Mucosa of stomach (tissue), 1 donor: ENCODE data around the gene FARP2.
"Not testable (repeated sequence)": the region's sequence is repeated elsewhere in the genome, so short reads cannot be mapped to it uniquely, and the experiment has no call there.

Source experiments
- H3K27me3 ChIP-seq: one replicate; pipeline ENCODE4 v1.7.0; 2013; ENCODE audit warnings: mild to moderate bottlenecking, low read length; ENCODE audit not compliant: control insufficient read depth, insufficient read depth
- H3K36me3 ChIP-seq: one replicate; pipeline ENCODE4 v1.7.0; 2013; ENCODE audit warnings: low read length; ENCODE audit not compliant: control insufficient read depth, insufficient read depth
- H3K4me1 ChIP-seq: one replicate; pipeline ENCODE4 v1.7.0; 2013; ENCODE audit warnings: mild to moderate bottlenecking, low read length; ENCODE audit not compliant: control insufficient read depth, insufficient read depth
- H3K4me3 ChIP-seq: one replicate; pipeline ENCODE4 v1.7.0; 2013; ENCODE audit warnings: low read length
- H3K9ac ChIP-seq: one replicate; pipeline ENCODE4 v1.7.0; 2013; ENCODE audit warnings: mild to moderate bottlenecking, low read length, moderate library complexity
- H3K9me3 ChIP-seq: one replicate; pipeline ENCODE4 v1.7.0; 2013; ENCODE audit warnings: mild to moderate bottlenecking, low read length, moderate library complexity; ENCODE audit not compliant: control insufficient read depth
- donor health status: Pancreatic carcinoma.

FARP2 gene

DNA sequence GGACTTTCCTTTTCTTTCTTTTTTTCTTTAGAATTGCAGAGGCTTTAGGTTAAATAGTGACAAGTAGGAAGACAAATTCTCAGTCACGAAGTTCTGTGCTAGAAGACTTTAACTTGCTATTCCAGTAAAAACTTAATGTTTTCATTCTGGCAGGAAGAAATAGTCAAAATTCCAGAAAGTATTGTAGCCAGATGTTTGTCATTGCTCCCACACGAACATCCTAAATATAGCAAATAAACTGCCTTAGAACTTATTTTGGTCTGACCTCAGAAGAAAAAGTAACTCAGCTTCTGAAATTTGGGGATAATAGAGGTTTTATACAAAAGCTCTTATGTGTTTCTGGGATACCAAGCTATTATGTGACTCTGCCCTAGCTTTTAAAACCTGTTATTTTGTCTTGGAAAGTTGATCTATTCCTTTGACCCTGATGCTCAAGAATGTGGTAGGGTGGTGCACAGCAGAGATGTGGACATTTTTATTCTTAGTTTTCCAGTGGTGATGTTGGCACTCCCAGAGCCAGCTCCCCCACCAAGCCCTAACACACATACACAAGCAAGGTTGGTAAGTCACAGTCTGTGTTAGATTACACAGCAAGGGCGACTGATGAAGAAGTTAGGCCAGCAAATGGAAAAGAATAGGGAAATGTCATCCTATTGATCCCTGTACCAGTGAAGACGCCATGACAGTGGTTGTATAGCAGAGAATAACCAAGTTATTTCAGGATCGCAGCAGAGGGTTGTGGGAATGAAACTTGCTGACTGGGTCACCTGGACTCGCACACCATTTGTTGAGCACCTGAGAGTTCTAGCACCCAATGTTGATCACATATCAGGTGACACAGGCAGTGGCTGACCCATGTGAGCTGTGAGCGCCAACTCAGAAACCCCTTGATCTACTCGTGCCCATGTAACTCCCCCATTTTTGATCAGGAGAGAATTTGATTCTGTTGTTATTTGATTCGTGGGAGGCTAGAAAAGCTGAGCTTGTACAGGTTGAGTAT is 23.7 kb downstream of the FARP2 start:
- Histone ChIP-seq H3K4me3 (no peak overlapping the region), H3K36me3 (peaks cover 5% of the 10 kb centered on the region), H3K9me3 (no peaks in the 10 kb centered on the region), H3K4me1 (peaks cover 39% of the 10 kb centered on the region), H3K27me3 (no peaks in the 10 kb centered on the region), H3K9ac (no peak overlapping the region)

DNA sequence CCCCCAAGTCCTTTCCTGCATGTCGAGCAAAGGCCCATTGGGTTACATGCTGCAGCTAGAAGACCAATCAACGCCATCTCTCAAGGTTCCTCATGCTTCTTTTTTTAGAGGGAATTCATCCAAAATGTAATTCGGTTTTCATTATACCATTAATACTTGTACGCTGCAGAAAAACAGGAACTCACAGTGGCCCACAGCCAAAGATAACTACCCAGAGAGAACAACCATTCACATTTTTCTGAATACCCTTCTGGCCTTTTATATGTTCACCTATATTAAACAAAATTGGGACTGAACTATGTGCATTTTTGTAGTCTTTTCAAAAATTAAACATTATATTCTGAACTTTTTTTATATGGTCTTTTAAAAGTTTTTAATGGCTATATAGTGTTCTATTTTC is 25.8 kb downstream of the FARP2 start:
- Histone ChIP-seq H3K27me3 (no peaks in the 10 kb centered on the region), H3K36me3 (peaks cover 5% of the 10 kb centered on the region), H3K4me3 (no peak overlapping the region), H3K4me1 (peaks cover 20% of the 10 kb centered on the region), H3K9ac (no peak overlapping the region), H3K9me3 (no peaks in the 10 kb centered on the region)

DNA sequence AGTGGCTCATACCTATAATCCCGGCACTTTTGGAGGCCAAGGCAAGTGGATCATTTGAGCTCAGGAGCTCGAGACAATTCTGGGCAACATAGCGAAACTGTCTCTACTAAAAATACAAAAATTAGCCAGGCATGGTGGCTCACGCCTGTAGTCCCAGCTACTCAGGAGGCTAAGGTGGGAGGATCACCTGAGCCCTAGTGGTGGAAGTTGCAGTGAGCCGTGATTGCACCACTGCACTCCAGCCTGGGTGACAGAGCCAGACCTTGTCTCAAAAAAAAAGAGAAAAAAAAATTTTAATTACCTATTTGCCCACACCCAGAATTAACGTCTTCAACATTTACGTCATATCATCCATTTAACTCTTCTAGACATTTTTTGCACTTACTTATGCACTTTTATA is 29.4 kb downstream of the FARP2 start:
- not testable (repeated sequence) for H3K9ac ChIP-seq, H3K36me3 ChIP-seq, H3K9me3 ChIP-seq, H3K4me1 ChIP-seq, H3K27me3 ChIP-seq, H3K4me3 ChIP-seq

DNA sequence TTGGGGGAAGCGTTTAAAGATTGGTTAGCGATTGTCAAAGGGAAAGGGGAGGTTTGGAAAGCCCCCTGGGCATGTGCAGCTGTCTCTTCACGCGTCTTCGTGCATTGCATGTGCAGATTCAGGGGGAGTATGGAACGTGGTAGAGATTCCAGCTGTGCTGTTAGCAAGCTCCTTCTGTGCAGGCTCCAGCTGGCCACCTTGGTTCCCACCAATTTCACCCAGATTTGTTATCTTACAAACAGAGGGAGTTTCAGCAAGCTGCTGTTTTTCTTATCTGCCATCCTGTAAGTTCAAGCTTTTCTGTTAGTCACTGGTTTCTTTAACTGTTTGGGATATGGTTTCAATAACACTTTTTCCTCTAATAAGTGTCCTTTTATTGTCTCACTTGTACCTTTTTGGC is 30.4 kb downstream of the FARP2 start:
- no peak overlapping the region for H3K4me3 ChIP-seq

DNA sequence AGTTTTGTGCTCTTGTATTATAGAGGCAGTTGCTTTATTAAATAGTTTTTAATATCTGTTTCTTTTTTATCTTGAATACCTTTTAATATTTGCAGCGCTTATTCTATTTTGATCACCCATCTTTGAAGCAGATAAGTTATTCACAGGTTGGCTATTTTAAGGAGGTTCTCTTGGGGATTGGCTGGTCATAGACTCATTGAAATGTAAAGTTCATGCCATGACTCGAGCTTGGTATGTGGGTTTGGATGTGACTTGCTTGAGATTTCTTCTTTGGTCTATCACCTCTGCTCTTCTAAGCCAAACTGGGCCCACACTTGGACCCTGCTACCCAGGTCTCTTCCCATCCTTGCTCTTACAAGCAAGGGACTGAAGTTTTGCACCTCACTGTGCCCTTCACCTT is 33.6 kb downstream of the FARP2 start:
- Histone ChIP-seq H3K36me3 (no peaks in the 10 kb centered on the region), H3K9ac (no peak overlapping the region), H3K27me3 (no peaks in the 10 kb centered on the region), H3K9me3 (no peaks in the 10 kb centered on the region), H3K4me1 (peaks cover 5% of the 10 kb centered on the region), H3K4me3 (no peak overlapping the region)

More for the DNA sequence above, 30.4 kb downstream of the FARP2 start:
- peaks cover 5% of the 10 kb centered on the region for H3K36me3 ChIP-seq
- H3K27me3 ChIP-seq, result no peaks in the 10 kb centered on the region
- H3K9me3 ChIP-seq, result no peaks in the 10 kb centered on the region
- H3K9ac ChIP-seq, result no peak overlapping the region
- peaks cover 4% of the 10 kb centered on the region for H3K4me1 ChIP-seq

DNA sequence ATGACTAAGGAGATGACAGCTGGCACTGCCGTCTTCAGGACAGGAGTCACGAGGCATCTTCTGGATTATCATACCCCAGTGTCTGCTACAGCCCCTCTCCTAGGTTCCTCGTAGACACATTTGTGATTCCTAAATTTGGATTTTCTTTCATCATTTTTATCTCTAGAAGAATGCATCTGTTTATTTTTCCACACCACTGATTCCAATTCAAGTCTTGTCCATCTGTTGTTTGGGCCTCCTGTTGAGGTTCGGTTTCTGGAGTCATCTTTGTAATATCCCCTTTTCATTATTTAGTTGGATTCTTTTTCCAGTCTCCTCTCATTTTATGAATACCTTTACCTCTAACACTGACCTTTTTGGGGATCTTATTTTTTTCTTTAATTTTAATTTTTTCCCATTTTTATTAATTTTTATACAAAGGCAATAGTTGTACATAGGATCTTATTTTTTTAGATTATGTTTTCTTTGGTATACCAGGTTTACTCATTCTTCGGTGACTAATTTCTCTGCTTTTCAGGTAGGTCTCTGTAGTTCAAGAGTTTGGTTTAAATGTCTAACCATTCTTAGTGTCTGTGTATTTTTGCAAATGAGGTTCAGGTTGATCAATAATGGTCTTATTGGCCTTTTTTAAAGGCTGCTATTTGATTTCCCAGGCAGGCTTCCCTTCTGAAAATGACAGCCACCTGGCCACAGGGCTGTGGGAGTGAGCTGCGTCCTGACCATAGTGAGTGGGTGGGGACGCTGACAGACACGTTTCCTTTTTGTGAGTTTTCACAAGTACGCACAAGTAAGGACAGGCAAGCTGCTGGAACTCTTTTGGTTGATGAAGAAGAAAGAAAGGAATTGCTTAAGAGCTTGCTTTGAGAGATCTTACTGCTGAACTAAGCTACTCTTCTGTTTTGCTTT is 34.5 kb downstream of the FARP2 start:
- Histone ChIP-seq H3K36me3 (no peaks in the 10 kb centered on the region), H3K9me3 (no peaks in the 10 kb centered on the region), H3K4me1 (peaks cover 5% of the 10 kb centered on the region), H3K4me3 (no peak overlapping the region), H3K27me3 (no peaks in the 10 kb centered on the region), H3K9ac (no peak overlapping the region)

DNA sequence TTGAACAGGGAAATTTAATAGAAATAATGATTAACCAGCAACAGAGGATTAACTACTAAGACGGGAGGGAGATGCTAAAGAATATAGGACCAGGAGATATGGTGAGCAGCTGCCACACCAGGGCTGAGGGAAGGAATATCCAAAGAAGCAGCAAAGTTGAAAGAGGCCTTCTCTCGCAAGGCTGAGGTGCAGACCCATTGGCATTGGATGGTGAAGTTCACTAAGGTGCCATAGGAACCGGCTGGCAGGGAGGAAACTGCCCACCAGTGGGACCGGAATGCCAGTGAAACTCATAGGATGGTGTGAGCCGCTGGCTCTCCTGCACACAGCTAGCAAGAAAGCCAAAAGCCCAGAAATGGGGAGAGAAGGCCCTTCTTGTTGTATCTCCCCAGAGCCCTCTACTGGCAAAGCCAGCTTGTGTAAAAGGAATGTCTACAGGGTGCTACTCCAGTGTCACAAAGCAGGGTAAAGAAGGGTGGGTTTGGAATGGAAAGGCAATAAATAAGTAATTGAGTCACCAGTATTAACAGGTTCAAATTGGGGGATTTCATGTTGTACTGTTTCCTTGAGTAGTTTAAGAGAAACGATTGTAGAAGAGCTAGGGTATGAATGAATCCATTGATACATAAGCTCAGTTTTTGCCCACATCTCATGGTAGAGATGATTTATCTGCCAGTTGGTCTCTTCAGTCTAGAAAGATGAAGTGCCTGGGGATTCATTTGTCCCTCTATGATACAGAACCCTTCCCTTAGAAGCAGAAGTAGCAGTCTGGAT is 36.0 kb downstream of the FARP2 start:
- Histone ChIP-seq H3K36me3 (no peaks in the 10 kb centered on the region), H3K4me3 (no peak overlapping the region), H3K4me1 (peaks cover 5% of the 10 kb centered on the region), H3K9me3 (no peaks in the 10 kb centered on the region), H3K9ac (no peak overlapping the region), H3K27me3 (no peaks in the 10 kb centered on the region)

DNA sequence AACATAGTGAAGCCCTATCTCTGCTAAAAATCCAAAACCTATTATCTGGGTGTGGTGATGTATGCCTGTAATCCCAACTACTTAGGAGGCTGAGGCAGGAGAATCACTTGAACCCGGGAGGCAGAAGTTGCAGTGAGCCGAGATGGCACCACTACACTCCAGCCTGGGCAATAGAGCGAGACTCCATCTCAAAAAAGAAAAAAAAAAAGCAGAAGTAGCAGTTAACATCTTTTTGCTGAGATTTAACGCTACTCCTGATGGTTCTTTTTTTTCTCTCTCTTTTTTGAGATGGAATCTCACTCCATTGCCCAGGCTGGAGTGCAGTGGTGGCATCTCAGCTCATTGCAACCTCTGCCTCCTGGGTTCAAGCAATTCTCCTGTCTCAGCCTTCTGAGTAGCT is 36.7 kb downstream of the FARP2 start:
- not testable (repeated sequence) for H3K4me3 ChIP-seq, H3K4me1 ChIP-seq, H3K27me3 ChIP-seq, H3K9ac ChIP-seq, H3K9me3 ChIP-seq, H3K36me3 ChIP-seq

DNA sequence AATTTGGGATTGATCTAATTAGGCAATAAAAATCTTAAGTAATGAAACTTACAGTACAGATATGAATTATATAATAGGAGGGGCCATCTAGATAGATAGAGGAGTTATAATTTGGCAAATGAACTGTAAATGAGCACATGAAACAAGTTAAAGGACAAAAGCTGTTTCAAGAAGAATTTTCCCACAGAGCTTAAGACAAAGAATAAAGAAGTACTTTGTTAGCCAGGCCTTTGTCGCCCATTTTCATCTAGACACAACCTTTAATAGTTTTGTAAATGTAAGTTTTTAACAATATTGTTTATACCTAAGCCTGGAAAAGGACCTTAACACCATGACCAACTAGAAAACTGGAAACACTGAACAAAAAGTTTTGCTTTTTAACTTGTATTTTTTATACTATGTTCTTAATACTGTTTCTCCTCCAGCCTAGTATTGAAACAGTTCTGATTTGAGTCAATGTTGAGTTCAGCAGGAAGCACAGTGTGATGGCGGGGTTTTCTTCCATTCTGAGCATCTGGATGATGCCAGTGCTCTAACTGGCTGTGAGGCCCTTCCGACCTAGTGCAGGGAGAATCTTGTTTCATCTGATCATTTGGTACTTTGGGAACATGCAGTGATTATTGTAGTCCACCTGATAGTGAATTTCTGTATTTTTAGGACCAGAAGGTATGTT is 37.6 kb downstream of the FARP2 start:
- Histone ChIP-seq H3K36me3 (no peaks in the 10 kb centered on the region), H3K27me3 (no peaks in the 10 kb centered on the region), H3K9me3 (no peaks in the 10 kb centered on the region), H3K9ac (no peak overlapping the region), H3K4me3 (no peak overlapping the region), H3K4me1 (peaks cover 5% of the 10 kb centered on the region)

DNA sequence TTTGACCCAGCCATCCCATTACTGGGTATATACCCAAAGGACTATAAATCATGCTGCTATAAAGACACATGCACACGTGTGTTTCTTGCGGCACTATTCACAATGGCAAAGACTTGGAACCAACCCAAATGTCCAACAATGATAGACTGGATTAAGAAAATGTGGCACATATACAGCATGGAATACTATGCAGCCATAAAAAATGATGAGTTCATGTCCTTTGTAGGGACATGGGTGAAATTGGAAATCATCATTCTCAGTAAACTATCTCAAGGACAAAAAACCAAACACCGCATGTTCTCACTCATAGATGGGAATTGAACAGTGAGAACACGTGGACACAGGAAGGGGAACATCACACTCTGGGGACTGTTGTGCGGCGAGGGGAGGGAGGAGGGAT is 40.7 kb downstream of the FARP2 start:
- H3K36me3 ChIP-seq, H3K4me3 ChIP-seq, H3K9me3 ChIP-seq, H3K9ac ChIP-seq, H3K27me3 ChIP-seq: not testable (repeated sequence)
- H3K4me1 ChIP-seq, result peaks cover 22% of the 10 kb centered on the region
